Neural progenitor cell (in vitro differentiated cells): ENCODE measurements around the gene CCDC18. TPM values are rescaled to one million over a fixed set of nuclear protein-coding genes. Genes with fewer than 3 reads are reported as not detected.

Experiments
- DNase-seq: peaks from one replicate; pipeline ENCODE4 v3.0.0-alpha.2; 2016; ENCODE audit warnings: low spot score
- H2AFZ ChIP-seq: fragments of 200-600 bp; sonication (generic); replicated peaks from 2 replicates; pipeline ENCODE4 v1.6.1; 2016; ENCODE audit warnings: antibody characterized with exemption
- H3F3A ChIP-seq: fragments of 200-600 bp; sonication (generic); 2 replicates; pipeline ENCODE4 v1.6.1; 2016; ENCODE audit warnings: antibody characterized with exemption, low read depth
- H3K27ac ChIP-seq: fragments of 200-600 bp; sonication (generic); 2 replicates; pipeline ENCODE4 v1.5.1; 2016; ENCODE audit warnings: mild to moderate bottlenecking
- H3K27me3 ChIP-seq: fragments of 200-600 bp; sonication (generic); 2 replicates; pipeline ENCODE4 v1.6.1; 2016; ENCODE audit warnings: mild to moderate bottlenecking, moderate library complexity
- H3K36me3 ChIP-seq: fragments of 200-600 bp; sonication (generic); 2 replicates; pipeline ENCODE4 v1.5.1; 2016
- H3K4me1 ChIP-seq: fragments of 200-600 bp; sonication (generic); 2 replicates; pipeline ENCODE4 v1.6.1; 2016; ENCODE audit warnings: mixed run types
- H3K4me2 ChIP-seq: fragments of 200-600 bp; sonication (generic); 2 replicates; pipeline ENCODE4 v1.6.1; 2016
- H3K4me3 ChIP-seq: fragments of 200-600 bp; sonication (generic); 2 replicates; pipeline ENCODE4 v1.5.1; 2016
- H3K79me2 ChIP-seq: fragments of 200-600 bp; sonication (generic); 2 replicates; pipeline ENCODE4 v1.6.1; 2016; ENCODE audit warnings: low read depth
- H3K9ac ChIP-seq: fragments of 200-600 bp; sonication (generic); 2 replicates; pipeline ENCODE4 v1.6.1; 2016
- H3K9me3 ChIP-seq: fragments of 200-600 bp; sonication (generic); 2 replicates; pipeline ENCODE4 v1.5.1; 2016; ENCODE audit warnings: low read depth
- H4K20me1 ChIP-seq: fragments of 200-600 bp; sonication (generic); 2 replicates; pipeline ENCODE4 v1.6.1; 2016; ENCODE audit warnings: low read depth
- H3K27ac Mint-ChIP-seq: 3 replicates; pipeline ENCODE4 v1.8.0; 2021; ENCODE audit warnings: mixed read lengths
- H3K27me3 Mint-ChIP-seq: 2 replicates; pipeline ENCODE4 v1.8.0; 2022; ENCODE audit warnings: low read depth, mild to moderate bottlenecking, inconsistent platforms, moderate library complexity, mixed read lengths; ENCODE audit not compliant: insufficient read depth
- H3K36me3 Mint-ChIP-seq: 3 replicates; pipeline ENCODE4 v1.8.0; 2021; ENCODE audit warnings: mixed read lengths
- H3K4me1 Mint-ChIP-seq: 3 replicates; pipeline ENCODE4 v1.8.0; 2021; ENCODE audit warnings: mixed read lengths
- H3K4me3 Mint-ChIP-seq: 3 replicates; pipeline ENCODE4 v1.8.0; 2021; ENCODE audit warnings: mild to moderate bottlenecking, moderate library complexity, mixed read lengths
- H3K9me3 Mint-ChIP-seq: 3 replicates; pipeline ENCODE4 v1.8.0; 2020; ENCODE audit warnings: mixed read lengths
- CTCF ChIP-seq: fragments of 200-600 bp; sonication (generic); IDR thresholded peaks from 2 replicates; pipeline ENCODE4 v1.5.1; 2017; ENCODE audit warnings: antibody characterized with exemption, mild to moderate bottlenecking
- EZH2 ChIP-seq: fragments of 200-600 bp; sonication (generic); IDR thresholded peaks from 2 replicates; pipeline ENCODE4 v1.6.1; 2017; ENCODE audit warnings: antibody characterized with exemption, mild to moderate bottlenecking, moderate library complexity
- EZH2phosphoT487 ChIP-seq: fragments of 200-600 bp; sonication (generic); IDR thresholded peaks from 2 replicates; pipeline ENCODE4 v1.6.1; 2017; ENCODE audit warnings: antibody characterized with exemption
- total RNA-seq: library from RNA; depleted of rRNA; stranded (reverse); fragments of >200 nt; gene quantifications from 2 replicates; pipeline ENCODE4 v1.2.3, GENCODE V29; 2015; ENCODE audit warnings: low replicate concordance

The CCDC18 gene
- total RNA-seq, 1 donor from 2014 or later: 54.4 TPM

- Mint-ChIP-seq H3K4me1 (no peaks in the 10 kb centered on the region), H3K9me3 (no peaks in the 10 kb centered on the region), H3K27ac (no peak overlapping the region), H3K36me3 (peaks cover 13% of the 10 kb centered on the region), H3K4me3 (no peak overlapping the region), H3K27me3 (peaks cover 3% of the 10 kb centered on the region)
- Histone ChIP-seq H3K36me3 (peaks cover 27% of the 10 kb centered on the region), H3K9ac (no peak overlapping the region), H3K27ac (no peak overlapping the region), H3K4me3 (no peak overlapping the region), H2AFZ (no peak overlapping the region), H3K9me3 (no peaks in the 10 kb centered on the region), H3K27me3 (no peaks in the 10 kb centered on the region), H4K20me1 (peaks cover 2% of the 10 kb centered on the region), H3K4me1 (no peaks in the 10 kb centered on the region), H3K79me2 (peaks cover 10% of the 10 kb centered on the region), H3K4me2 (no peak overlapping the region), H3F3A (peaks cover 32% of the 10 kb centered on the region)
- TF ChIP-seq CTCF (no peak), EZH2phosphoT487 (no peak), EZH2 (no peak)
- no peak for DNase-seq
Measured at GRCh38 chr1:93143136-93143535, 37.4 kb upstream of the CCDC18 start.

- peaks cover 36% of the 10 kb centered on the region for H3F3A ChIP-seq
- H3K79me2 ChIP-seq: peaks cover 3% of the 10 kb centered on the region
- no peaks in the 10 kb centered on the region for H3K9me3 Mint-ChIP-seq
- no peaks in the 10 kb centered on the region for H3K9me3 ChIP-seq
- H3K4me3 Mint-ChIP-seq: no peak overlapping the region
- H3K27ac Mint-ChIP-seq: no peak overlapping the region
- peaks cover 13% of the 10 kb centered on the region for H3K36me3 Mint-ChIP-seq
- H3K4me3 ChIP-seq: no peak overlapping the region
- H3K4me1 ChIP-seq: no peaks in the 10 kb centered on the region
- peaks cover 3% of the 10 kb centered on the region for H3K27me3 Mint-ChIP-seq
- no peak overlapping the region for H3K27ac ChIP-seq
- DNase-seq: no peak
- peaks cover 2% of the 10 kb centered on the region for H4K20me1 ChIP-seq
- no peak overlapping the region for H3K4me2 ChIP-seq
- TF ChIP-seq EZH2: no peak
- no peaks in the 10 kb centered on the region for H3K4me1 Mint-ChIP-seq
- H2AFZ ChIP-seq: no peak overlapping the region
- peaks cover 20% of the 10 kb centered on the region for H3K36me3 ChIP-seq
- H3K27me3 ChIP-seq: no peaks in the 10 kb centered on the region
- no peak overlapping the region for H3K9ac ChIP-seq
Measured at GRCh38 chr1:93143769-93144168, 36.8 kb upstream of the CCDC18 start.

- no peak overlapping the region for H3K27ac Mint-ChIP-seq
Measured at GRCh38 chr1:93148001-93148400, 32.5 kb upstream of the CCDC18 start.

More at GRCh38 chr1:93148001-93148400, 32.5 kb upstream of the CCDC18 start:
- no peak for DNase-seq
- Mint-ChIP-seq H3K9me3 (no peaks in the 10 kb centered on the region), H3K36me3 (peaks cover 14% of the 10 kb centered on the region), H3K27me3 (peaks cover 5% of the 10 kb centered on the region), H3K4me3 (no peak overlapping the region), H3K4me1 (no peaks in the 10 kb centered on the region)
- H3K4me2 ChIP-seq: no peak overlapping the region
- TF ChIP-seq EZH2phosphoT487 (no peak), CTCF (no peak), EZH2 (no peak)
- H4K20me1 ChIP-seq: no peaks in the 10 kb centered on the region
- no peak overlapping the region for H3K9ac ChIP-seq
- no peaks in the 10 kb centered on the region for H3K9me3 ChIP-seq
- H3K4me1 ChIP-seq: no peaks in the 10 kb centered on the region
- no peaks in the 10 kb centered on the region for H3K27me3 ChIP-seq
- no peak overlapping the region for H3K4me3 ChIP-seq
- H3F3A ChIP-seq: peaks cover 27% of the 10 kb centered on the region
- H3K36me3 ChIP-seq: peaks cover 3% of the 10 kb centered on the region
- H2AFZ ChIP-seq: no peak overlapping the region
- H3K27ac ChIP-seq: peak overlapping the region; percentile 22
- H3K79me2 ChIP-seq: no peaks in the 10 kb centered on the region
